ENCODE data around the gene SLC51A.
"Not testable (repeated sequence)": the region's sequence is repeated elsewhere in the genome, so short reads cannot be mapped to it uniquely, and the experiment has no call there.

The SLC51A gene

DNA sequence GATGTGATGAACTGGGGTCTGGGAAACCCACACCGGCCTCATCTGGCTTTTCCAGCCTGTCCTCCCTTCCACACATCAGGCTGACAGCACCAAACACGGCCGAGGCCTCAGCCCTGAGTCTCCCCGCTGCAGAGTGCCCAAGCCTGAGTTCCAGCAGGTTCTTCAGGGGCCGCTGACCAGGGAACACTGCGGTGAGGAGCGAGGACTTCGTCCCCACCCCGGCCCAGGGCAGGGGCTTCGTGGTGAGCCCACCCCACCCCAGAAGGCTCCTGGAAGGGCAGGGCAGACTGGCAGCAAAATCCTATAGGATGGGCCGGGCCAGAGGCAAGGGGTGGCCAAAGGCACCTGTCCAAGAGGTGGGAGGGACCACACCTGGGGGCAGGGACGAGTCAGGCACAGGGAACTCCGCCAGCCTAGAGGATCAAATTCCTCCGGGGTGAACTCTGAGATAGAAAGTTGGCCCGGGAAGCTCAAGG is at the start of gene SLC51A:
TSS of gene SLC51A (plus strand) at position 446 of the 476 bp plus-strand sequence. CDS start 179 bp downstream, outside the sequence.
- DNase-seq: no peak

DNA sequence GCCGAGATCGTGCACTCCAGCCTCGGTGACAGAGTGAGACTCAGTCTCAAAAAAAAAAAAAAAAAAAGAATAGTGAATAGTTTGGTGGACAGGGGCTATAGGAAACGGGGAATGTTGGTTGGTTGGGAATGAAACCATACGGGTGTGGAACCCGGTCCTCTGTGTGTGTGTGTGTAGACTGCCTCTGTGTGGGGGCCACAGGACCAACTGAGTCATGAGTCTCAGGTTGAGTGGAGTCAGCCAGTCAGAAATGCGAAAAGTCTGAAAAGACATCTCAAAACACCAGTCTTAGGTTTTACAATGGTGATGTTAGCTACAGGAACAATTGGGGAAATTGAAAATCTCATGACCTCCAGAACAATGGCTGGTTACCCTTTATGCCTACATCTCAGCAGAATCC is 49.6 kb upstream of the SLC51A start:
- DNase-seq: no peak

DNA sequence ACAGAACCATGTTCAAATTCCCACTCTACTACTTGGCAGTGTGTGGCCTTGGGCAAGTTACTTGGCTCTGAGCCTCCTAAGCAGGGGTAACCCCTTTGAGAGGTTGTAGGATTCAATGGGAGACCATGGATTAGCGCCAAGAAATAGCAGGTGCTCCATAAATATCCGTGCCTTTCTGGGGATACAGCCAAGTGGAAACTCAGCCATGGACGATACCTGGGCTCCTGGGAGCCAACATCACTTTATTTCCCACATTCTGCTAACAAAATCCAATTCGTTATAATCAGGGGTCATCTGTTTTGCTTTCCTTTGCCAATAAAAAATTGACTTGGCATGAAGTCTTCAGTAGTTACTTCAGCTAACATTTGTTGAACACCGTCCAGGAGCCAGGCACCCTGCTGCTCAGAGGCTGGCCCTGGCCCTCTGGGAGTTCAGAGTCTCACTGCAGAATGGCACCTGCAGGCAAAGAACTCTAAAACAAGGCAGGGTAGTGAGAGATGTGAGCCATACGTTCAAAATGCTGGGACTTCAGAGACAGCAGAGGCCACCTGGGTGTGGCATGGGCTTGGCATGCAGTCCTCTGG is 47.4 kb upstream of the SLC51A start:
- no peak for DNase-seq

DNA sequence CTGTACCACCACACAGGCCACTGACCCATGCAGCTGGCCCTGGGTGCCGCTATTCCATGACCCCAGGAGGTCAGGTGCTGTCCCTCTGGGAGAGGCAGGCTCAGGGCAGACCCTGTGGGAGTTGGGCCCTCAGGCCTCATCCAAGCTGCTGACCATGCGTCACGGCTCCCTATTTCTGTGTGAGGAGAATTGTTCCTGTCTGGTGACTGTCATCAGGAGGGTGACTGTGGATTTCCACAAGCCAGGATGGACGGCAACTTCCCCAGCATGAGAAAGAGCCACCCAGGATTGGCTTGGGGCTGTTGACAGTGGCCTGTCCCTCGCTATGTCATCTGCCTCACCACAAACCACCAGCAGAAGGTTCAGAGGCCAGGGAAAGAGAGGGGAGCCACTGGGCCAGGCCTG is 46.5 kb upstream of the SLC51A start:
- DNase-seq: no peak

DNA sequence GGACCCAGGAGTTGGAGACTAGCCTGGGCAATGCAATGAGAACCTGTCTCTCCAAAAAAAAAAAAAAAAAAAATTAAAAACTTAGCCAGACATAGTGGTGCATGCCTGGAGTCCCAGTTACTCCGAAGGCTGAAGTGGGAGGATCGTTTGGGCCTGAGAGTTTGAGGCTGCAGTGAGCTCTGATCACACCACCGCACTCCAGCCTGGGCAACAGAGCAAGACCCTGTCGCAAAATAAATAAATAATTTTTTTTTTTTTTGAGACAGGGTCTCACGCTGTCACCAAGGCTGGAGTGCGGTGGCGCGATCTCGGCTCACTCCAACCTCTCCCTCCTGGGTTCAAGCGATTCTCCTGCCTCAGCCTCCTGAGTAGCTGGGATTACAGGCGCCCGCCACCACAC is 46.0 kb upstream of the SLC51A start:
- not testable (repeated sequence) for DNase-seq

DNA sequence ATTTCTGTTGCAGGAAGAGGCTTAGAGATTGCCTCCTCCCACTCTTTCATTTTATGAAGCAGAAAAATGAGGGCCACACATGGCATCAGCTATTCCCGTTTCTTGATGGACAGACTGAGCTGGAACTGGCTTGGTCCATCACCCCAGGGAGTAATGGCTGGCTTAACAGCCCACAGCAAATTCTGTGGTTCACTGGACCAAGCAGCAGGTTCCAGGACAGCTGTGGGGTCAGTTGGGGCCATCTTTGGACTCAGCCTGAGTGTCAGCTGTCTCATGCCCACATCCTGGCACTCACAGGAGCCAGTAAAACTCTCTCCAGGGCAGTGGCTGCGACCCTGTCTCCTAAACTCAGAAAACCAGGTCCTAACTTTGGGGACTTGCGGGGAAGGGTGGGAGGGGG is 41.7 kb upstream of the SLC51A start:
- no peak for DNase-seq

DNA sequence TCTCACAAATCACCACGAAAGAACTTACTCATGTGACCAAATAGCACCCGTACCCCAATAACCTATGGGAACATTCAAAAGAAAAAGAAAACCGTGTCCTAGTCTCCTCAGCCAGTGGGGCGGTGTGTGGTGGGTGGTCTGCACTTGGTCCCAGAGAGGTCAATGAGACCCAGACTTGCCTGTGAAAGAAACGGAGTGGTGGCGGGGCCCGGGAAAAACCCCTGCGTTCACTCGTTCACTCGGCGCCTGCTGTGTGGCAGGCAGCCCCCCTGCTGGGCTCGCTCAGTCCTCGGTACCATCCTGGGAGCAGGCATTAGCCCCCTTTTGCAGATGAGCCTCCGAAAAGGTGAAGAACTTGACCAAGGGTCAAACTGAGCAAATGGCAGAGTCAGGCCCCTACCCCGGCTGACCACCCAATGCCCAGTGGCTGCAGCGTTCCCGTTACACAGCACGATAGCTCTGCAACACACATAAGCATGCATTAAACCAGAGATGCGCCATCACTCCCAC is 41.2 kb upstream of the SLC51A start:
- DNase-seq: no peak

DNA sequence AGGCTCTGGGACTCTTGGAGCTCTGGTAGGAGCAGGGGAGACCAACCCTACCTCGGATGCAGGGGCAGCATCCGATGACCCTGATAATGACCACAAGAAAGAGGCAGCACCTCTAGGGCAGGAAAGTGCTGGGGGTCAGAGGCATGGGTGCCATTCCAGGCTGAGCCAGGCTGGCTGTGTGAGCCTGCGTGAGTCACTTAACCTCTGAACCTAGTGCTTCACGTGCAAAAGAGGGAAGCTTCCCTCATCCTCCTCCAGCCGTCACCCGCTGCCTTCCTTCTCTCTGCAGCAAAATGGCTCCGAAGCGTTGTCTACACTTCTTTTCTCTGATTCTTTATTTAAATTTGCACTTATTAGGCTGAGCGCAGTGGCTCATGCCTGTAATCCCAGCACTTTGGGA is 40.6 kb upstream of the SLC51A start:
- no peak for DNase-seq

DNA sequence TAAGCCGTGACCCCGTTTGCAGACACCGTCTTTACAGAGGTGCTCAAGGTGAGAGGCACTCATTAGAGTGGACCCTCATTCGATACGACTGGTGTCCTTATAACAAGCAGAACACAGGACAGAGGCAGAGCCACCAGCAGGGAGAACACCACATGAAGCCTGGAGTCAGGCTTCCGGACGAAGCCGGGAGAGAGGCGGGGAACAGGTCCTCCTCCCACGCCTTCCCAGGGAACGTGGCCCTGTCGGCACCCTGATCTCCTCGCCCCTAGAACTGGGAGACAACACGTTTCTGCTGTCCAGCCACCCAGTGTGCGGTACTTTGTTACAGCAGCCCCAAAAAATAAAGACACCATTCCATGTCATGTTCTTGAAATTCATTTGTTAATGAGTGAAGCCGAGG is 38.8 kb upstream of the SLC51A start:
- no peak for DNase-seq

DNA sequence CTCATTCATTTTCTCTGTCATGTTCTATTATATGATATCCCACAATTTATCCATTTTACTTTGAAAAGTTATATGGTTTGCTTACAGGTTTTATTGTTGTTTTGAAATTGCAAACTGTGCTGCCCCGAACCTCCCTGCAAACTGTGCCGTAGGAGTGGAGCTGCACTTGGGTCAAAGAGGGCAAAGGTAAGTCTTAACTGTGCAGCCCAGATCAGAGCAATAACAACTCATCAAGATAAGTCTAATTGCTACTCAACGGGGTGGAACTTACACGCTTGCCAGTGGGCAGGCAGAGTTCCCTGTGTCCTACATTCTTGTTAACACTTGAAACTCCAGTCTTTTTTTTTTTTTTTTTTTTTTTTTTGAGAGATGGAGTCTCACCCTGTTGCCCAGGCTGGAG is 38.4 kb upstream of the SLC51A start:
- DNase-seq: no peak

DNA sequence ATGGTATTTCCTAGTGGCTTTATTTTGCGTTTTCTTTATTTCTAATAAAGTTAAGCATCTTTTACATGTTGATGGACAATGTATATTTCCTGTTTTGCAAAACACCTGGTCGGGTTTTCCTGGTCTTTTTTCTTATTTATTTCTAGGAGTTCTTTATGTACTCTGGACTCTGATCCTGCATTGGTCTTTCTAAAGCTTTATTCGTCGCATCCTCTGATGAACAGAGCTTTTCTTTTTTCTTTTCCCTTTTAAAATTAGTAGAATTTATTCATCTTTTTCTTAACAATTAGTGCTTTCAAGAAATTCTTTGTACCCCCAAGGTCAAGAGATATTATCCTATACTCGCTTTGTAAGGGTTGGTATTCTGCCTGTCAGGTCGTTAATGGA is 37.3 kb upstream of the SLC51A start:
- DNase-seq: no peak

DNA sequence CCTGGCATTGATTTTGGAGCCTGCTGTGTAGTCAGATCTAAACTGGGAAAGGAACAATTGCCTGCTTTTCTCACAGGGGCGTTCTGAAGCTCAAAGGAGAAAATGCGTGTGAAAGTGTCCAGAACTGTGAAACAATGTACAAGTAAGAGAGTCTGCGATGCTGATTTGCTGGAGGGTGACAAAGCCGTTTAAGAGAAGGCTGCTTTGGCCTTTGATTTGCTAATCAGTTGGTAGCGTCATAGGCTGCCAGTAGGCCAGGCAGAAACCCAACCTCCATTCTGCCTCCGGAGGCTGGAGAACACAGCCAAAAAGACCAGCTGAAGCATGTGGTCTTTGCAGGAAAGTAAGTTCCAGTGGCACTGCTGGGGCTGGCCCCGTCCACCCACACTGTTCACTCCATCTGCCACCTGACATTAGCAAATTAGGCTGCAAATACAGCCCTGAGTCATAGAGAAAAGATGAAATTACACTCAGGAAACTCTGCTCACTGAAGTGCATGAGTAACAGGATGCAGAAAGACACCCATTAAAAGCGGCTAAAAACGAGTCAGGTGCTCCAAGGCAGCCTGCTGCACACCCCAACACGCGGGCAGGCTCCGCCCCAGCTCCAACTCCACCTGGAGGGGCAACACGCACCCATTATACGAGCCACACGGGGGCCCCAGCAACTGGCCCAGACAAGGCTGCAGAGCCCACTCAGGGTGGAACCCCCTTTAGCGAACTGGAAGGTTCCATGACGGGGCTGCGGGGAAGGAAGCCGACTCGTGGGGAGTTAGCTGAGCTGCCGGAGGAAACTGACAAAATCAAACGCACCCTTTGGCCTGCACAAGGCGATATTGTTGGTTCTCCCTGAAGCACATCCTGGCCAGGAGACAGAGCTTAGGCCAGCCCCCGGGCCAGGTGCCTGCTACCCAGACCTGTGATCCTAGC is 36.7 kb upstream of the SLC51A start:
- no peak for DNase-seq

DNA sequence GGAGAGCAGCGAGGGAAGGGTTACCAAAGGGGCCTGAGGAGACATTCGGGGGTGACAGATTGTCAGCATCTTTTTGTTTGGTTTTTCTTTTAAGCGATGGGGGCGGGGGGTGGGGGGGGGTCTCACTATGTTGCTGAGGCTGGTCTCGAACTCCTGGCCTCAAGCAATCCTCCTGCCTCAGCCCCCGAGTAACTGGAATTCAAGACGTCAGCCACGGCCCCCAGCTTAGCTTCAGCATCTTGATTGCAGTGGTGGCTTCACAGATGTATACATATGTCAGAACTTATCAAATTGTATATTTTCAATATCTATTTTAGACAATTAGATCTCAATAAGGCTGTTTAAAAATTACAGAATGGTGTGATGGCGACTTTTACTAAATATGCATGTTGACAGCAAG is 36.0 kb upstream of the SLC51A start:
- DNase-seq: no peak

DNA sequence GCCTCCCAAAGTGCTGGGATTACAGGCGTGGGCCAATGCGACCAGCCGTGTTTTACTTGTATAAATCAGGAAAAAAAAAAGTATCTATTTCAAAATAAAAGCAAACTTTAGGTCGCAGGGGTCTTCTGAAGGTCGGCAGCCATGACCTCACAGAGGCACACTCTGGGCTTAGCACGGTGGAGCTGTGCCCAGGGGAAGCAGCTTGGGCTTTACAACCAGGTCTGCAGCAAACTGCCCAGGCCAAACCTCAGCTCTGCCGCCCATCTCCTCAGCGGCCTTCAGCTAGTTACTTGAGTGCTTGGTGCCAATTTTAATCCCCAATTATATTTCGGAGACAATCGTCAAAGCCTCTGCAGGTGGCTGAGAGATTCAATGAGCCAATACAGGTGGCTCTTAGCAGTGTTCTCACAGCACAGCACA is 35.2 kb upstream of the SLC51A start:
- DNase-seq: no peak

DNA sequence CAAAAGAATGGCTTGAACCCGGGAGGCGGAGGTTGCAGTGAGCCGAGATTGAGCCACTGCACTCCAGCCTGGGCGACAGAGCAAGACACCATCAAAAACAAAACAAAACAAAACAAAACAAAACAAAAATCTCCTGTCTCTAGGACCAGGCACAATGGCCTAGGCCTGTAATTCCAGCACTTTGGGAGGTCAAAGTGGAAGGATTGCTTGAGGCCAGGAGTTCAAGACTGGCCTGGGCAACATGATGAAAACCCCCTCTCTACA is 32.2 kb upstream of the SLC51A start:
- not testable (repeated sequence) for DNase-seq

DNA sequence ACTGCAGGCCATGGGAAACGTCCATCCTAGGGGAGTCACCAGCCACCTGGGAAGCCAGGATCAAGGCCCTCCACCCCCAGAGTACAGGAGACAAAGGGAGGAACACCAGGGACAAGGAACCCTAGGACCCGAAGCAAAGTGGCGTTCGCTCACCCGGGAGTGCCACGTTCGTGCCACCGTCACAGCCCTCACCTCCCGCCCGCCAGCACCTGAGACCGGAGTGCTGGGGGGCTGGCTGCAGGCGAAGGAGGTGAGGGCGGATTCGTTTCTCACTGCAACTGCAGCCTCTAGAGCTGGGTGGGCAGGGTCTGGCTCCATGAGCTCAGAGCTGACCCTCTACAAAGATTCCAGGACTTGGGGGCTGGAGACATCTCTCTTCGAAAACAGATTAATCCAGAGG is 31.5 kb upstream of the SLC51A start:
- no peak for DNase-seq

DNA sequence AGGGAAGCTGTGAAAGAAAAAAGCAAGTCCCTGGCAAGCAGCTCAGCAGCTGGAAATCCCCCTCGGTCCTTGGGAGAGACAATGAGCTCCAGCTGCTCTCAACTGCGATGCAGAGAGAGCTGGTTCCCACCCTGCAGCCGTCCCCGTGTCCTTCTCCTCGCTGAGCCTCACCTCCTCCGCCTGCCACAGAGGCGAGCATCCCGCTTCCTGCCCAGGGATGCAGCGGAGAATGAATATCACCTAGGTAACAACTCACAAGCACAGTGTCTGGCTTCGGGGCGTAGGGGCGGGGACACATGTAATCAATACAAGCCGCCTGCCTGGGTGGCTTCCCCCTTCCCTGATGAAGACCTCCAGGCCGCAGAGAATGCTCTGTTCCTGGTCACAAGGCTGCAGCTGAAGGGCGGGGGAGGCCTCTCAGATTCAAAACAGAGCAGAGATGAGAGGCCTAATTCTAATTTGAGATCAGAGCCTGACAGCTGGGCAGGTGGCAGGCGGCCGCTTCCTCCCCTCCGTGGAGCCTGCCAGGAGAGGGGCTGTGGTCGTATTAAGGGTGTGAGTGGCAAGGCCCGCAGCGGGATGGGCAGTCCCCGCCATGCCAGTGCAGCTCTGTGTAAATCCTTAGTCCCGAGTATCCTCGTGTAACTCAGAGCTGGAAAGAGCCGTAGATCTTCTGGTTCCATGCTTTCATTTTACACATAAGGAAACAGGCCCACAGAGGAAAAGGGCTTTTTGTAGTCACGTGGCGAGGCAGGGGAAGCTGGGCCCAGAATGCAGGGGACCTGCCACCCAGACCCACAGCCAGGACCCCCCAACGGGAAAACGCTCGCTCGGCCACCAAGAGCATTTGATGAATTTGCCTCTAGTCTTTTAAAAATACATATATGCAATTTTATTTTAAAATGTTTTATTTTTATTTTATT is 29.4 kb upstream of the SLC51A start:
- DNase-seq: peak; percentile 44

DNA sequence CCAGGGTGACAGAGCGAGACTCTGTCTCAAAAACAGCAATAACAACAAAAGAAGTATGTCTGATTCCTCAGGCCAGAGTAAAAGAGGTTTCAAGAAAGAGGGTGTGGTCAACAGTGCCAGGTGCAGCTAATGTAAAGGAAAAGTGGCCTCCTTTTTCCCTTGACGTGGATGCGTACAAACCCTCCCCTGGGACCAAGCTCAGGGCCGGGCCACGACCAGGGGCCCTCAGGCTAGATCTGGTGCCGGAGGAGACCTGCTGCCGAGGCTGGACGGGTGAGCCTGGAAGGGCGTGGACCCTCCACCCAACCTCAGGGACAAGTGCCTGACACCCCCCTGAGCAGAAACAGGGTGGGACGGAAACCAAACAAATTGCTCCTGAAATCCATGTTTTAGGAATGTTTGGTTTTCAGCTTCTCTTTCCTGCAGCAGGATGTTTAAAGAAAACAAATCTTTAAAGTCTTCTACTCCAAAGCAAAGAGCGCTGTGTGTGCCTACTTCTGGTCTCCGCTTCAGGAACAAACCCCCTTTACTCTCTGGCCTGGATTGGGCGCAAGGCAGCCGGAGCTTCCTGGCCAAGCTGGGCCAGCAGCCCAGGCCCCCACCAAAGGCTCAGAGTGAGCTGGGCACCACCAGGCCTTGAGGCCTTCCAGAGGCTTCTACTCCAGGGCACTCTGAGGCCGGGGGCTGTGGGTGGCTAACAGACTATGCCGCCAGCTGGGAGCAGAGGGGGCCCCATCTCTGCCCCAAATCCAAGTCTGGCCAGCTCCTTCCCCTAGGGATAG is 26.6 kb upstream of the SLC51A start:
- no peak for DNase-seq

DNA sequence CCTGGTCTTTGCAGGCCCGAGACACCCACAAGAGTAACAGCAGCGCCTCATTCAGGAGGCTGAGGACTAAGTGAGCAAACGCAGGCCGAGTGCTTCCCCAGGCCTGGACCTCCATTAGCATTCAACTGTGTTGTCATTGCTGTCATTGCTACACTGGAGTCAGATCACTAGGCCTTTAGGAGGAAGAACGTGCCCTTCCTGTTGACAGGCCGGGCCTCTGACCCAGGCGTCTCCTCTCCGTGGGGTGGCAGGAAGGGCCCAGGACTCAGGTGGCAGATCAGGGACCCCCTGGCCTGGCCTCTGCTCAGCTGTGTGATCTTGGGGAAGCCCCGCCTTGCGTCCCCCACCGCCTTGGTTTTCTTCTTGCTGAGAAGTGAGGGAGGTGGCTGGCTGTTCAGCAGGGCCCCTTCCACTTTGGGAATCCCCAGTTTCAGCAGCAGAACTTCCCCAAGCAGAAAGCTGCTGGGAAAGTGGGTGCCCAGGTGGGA is 24.3 kb upstream of the SLC51A start:
- DNase-seq: no peak

DNA sequence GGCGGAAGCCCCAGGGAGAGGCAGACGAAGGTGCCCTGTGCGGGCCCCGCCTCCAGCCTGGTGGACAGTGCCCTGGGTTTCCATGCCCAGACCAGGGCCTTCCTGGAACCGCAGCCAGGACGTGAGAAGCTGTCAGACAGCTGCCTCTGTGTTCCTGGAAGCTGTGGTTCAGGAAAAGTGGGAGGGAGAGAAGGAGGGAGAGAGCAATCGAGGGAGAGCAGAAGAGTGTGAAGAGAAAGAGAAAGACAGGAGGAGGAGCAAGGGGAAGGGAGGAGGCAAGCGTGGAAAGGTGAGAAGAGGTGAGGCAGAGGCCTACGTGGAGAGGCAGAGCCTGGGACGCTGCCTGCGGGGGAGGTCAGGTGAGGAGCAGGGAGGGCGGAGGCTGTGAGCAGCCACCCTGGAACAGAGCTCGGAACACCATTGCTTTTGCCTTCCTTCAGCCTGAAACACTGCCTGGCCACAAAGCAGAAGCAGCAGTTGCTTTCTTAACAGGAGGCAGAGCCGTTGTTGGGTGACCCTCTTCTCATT is 23.7 kb upstream of the SLC51A start:
- DNase-seq: no peak

DNA sequence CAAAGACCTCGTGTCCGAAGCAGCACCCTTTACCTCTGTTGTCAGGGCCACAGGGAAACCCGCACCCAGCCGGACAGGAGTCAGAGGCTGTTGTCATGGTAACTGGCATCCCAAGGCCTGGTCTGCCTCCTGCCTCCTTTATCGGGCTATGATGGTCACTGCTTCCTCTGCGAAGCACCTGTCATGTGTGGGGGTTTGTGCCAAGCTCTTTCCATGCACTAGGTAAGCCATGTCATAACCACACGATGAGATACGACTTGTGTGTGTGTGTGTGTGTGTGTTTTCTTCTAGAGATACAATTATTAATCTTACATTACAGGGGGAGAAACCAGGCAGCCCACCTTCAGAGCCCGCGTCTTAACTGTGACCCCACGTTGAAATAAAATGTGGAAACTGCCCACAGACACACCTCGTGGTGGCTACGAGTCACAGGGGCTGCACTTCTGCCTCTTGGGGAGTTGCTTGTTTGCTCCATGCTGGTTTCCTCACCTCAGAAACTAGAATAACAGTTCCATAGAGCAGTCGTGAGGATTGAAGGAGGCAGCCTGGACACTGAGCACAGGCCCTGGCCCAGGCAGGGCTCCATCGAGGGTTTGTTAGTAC is 23.1 kb upstream of the SLC51A start:
- DNase-seq: no peak

Measured in NCI-H1417 treated with DMSO at 0.1 percent for 48 hours (cell line).